ENCODE data around the gene CUX1.

The CUX1 gene

DNA sequence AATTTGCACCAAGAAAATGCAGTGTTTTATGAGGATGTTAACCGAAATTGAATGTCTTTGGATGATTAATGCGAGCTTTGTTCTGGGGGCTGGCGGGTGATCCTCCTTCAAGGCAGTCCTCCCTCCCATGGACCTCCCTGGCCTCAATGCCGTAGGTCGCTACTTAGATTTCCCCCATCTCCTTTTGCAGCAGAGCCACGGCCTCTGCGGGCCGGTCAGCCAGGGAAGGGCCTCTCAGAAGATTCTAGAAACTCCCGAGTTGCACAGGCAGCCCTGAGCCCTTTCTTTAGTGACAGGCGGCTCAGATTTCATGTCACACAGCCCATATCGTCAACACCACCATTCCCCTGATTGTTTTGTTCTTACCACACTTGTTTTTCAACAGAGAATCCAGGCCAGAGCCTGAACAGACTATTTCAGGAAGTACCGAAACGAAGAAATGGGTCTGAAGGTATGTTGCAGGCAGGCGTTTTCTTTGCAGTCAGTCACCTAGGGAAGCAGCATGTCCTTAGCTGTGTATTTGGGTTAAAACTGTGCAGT, 381.1 kb downstream of the CUX1 start:
- Histone ChIP-seq H3K27ac (ENCODE audit: low read length) (no peak overlapping the region), H3K27me3 (ENCODE audit: low read depth, low read length) (no peaks in the 10 kb centered on the region), H3K4me1 (ENCODE audit: control insufficient read depth in 1 of 2, insufficient read depth in 2 of 2, low read length in 2 of 2) (no peaks in the 10 kb centered on the region), H3K9me3 (ENCODE audit: control insufficient read depth in 1 of 2, low read length in 2 of 2) (no peaks in the 10 kb centered on the region), H3K36me3 (ENCODE audit: control insufficient read depth in 1 of 2, insufficient read depth in 2 of 2, low read length in 2 of 2) (peaks cover 11 to 77% of the 10 kb centered on the region in 2 donors), H3K4me3 (ENCODE audit: low read depth in 1 of 2, low read length in 2 of 2) (no peak overlapping the region)

DNA sequence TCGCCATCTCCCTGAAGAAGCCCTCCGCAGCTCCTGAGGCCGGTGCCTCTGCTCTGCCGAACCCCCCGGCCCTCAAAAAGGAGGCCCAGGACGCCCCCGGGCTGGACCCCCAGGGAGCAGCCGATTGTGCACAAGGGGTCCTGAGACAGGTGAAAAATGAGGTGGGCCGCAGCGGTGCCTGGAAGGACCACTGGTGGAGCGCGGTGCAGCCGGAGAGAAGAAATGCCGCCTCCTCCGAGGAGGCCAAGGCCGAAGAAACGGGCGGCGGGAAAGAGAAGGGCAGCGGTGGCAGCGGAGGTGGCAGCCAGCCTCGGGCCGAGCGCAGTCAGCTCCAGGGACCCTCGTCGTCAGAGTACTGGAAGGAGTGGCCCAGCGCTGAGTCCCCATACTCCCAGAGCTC, 384.1 kb downstream of the CUX1 start:
- no peaks in the 10 kb centered on the region for H3K27me3 ChIP-seq (ENCODE audit: low read depth, low read length)
- H3K4me3 ChIP-seq (ENCODE audit: low read depth in 1 of 2, low read length in 2 of 2) = no peak overlapping the region
- no peaks in the 10 kb centered on the region for H3K9me3 ChIP-seq (ENCODE audit: control insufficient read depth in 1 of 2, low read length in 2 of 2)
- no peaks in the 10 kb centered on the region for H3K4me1 ChIP-seq (ENCODE audit: control insufficient read depth in 1 of 2, insufficient read depth in 2 of 2, low read length in 2 of 2)
- H3K36me3 ChIP-seq (ENCODE audit: control insufficient read depth in 1 of 2, insufficient read depth in 2 of 2, low read length in 2 of 2) = peaks cover 25 to 92% of the 10 kb centered on the region in 2 donors
- H3K27ac ChIP-seq (ENCODE audit: low read length) = no peak overlapping the region

- Histone ChIP-seq H3K27me3 (ENCODE audit: low read depth, low read length) (no peaks in the 10 kb centered on the region), H3K9me3 (ENCODE audit: control insufficient read depth in 1 of 2, low read length in 2 of 2) (no peaks in the 10 kb centered on the region), H3K4me3 (ENCODE audit: low read depth in 1 of 2, low read length in 2 of 2) (no peak overlapping the region), H3K4me1 (ENCODE audit: control insufficient read depth in 1 of 2, insufficient read depth in 2 of 2, low read length in 2 of 2) (no peaks in the 10 kb centered on the region), H3K27ac (ENCODE audit: low read length) (no peak overlapping the region), H3K36me3 (ENCODE audit: control insufficient read depth in 1 of 2, insufficient read depth in 2 of 2, low read length in 2 of 2) (peaks cover 20 to 83% of the 10 kb centered on the region in 2 donors)
These were observed 385.1 kb downstream of the CUX1 start for GRCh38 chr7:102202556-102202955.

- Histone ChIP-seq H3K27me3 (ENCODE audit: low read depth, low read length) (no peaks in the 10 kb centered on the region), H3K4me3 (ENCODE audit: low read depth in 1 of 2, low read length in 2 of 2) (no peak overlapping the region), H3K9me3 (ENCODE audit: control insufficient read depth in 1 of 2, low read length in 2 of 2) (no peaks in the 10 kb centered on the region), H3K4me1 (ENCODE audit: control insufficient read depth in 1 of 2, insufficient read depth in 2 of 2, low read length in 2 of 2) (no peaks in the 10 kb centered on the region), H3K27ac (ENCODE audit: low read length) (no peak overlapping the region), H3K36me3 (ENCODE audit: control insufficient read depth in 1 of 2, insufficient read depth in 2 of 2, low read length in 2 of 2) (peaks cover 19 to 82% of the 10 kb centered on the region in 2 donors)
These were observed 385.8 kb downstream of the CUX1 start for GRCh38 chr7:102203218-102203617.

DNA sequence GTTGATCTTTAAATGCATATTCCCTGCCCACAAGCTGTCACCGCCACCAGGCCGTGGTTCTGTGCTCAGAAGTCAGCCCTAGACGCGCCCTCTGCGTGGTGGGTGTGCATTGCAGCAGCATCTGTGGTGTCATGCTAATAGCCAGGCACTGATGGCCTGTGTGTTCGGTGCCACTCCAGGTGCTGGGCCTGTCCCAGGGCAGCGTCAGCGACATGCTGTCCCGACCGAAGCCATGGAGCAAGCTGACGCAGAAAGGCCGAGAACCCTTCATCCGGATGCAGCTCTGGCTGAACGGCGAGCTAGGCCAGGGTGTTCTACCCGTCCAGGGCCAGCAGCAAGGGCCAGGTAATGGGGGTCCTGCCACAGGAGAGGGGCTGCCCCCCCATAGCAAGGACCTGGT, 386.8 kb downstream of the CUX1 start:
- H3K36me3 ChIP-seq (ENCODE audit: control insufficient read depth in 1 of 2, insufficient read depth in 2 of 2, low read length in 2 of 2) = peaks cover 19 to 76% of the 10 kb centered on the region in 2 donors
- no peak overlapping the region for H3K4me3 ChIP-seq (ENCODE audit: low read depth in 1 of 2, low read length in 2 of 2)
- H3K27me3 ChIP-seq (ENCODE audit: low read depth, low read length) = no peaks in the 10 kb centered on the region
- no peak overlapping the region for H3K27ac ChIP-seq (ENCODE audit: low read length)
- H3K4me1 ChIP-seq (ENCODE audit: control insufficient read depth in 1 of 2, insufficient read depth in 2 of 2, low read length in 2 of 2) = no peaks in the 10 kb centered on the region
- H3K9me3 ChIP-seq (ENCODE audit: control insufficient read depth in 1 of 2, low read length in 2 of 2) = no peaks in the 10 kb centered on the region

DNA sequence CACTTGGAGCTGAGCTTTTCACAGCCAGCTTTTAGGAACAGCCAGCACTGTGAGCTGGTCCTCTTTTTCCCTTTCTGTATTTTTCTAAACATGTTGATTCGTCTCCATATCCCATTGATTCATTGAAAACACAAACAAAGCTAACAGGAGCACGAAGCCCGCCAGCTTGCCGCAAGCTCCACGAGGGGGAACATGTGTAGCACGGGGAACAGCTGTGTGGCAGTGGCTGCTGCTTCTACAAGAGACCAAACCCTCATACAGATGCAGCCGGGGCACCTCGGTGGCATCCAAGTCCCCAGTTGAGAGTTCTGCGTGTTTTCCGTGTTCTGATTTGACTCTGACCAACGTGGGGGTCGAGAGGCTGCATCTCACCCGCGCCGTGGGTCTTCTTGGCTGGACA, 388.5 kb downstream of the CUX1 start:
- Histone ChIP-seq H3K27ac (ENCODE audit: low read length) (no peak overlapping the region), H3K9me3 (ENCODE audit: control insufficient read depth in 1 of 2, low read length in 2 of 2) (no peaks in the 10 kb centered on the region), H3K27me3 (ENCODE audit: low read depth, low read length) (no peaks in the 10 kb centered on the region), H3K4me1 (ENCODE audit: control insufficient read depth in 1 of 2, insufficient read depth in 2 of 2, low read length in 2 of 2) (no peaks in the 10 kb centered on the region), H3K4me3 (ENCODE audit: low read depth in 1 of 2, low read length in 2 of 2) (no peak overlapping the region), H3K36me3 (ENCODE audit: control insufficient read depth in 1 of 2, insufficient read depth in 2 of 2, low read length in 2 of 2) (peaks cover 23 to 73% of the 10 kb centered on the region in 2 donors)

- H3K4me1 ChIP-seq (ENCODE audit: control insufficient read depth in 1 of 2, insufficient read depth in 2 of 2, low read length in 2 of 2) = no peaks in the 10 kb centered on the region
- peaks cover 23 to 56% of the 10 kb centered on the region in 2 donors for H3K36me3 ChIP-seq (ENCODE audit: control insufficient read depth in 1 of 2, insufficient read depth in 2 of 2, low read length in 2 of 2)
These were observed 391.4 kb downstream of the CUX1 start for GRCh38 chr7:102208826-102209225.

DNA sequence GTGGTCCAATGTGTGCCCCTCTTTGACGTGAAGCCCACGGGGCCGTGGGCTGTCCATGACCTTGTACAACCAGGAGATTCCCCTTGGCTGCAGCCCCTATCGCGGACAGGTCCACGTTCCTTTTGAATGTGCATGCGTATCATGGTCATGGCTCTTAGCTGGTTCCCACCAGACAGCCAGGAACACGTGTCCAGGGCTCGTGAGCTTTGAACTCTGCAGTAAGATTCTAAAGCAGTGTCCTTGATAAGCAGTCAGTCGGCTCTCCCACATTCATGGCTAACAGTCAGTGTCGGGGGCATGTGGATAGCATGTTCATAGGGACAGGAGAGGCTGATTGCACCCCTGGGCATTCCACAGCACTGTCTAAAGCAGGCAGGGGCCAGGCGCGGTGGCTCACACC, 393.4 kb downstream of the CUX1 start:
- no peaks in the 10 kb centered on the region for H3K4me1 ChIP-seq (ENCODE audit: control insufficient read depth in 1 of 2, insufficient read depth in 2 of 2, low read length in 2 of 2)
- H3K9me3 ChIP-seq (ENCODE audit: control insufficient read depth in 1 of 2, low read length in 2 of 2) = no peaks in the 10 kb centered on the region
- H3K27ac ChIP-seq (ENCODE audit: low read length) = no peak overlapping the region
- no peak overlapping the region for H3K4me3 ChIP-seq (ENCODE audit: low read depth in 1 of 2, low read length in 2 of 2)
- H3K27me3 ChIP-seq (ENCODE audit: low read depth, low read length) = no peaks in the 10 kb centered on the region
- peaks cover 14 to 43% of the 10 kb centered on the region in 2 donors for H3K36me3 ChIP-seq (ENCODE audit: control insufficient read depth in 1 of 2, insufficient read depth in 2 of 2, low read length in 2 of 2)

More at GRCh38 chr7:102208826-102209225, 391.4 kb downstream of the CUX1 start:
- Histone ChIP-seq H3K27me3 (ENCODE audit: low read depth, low read length) (no peaks in the 10 kb centered on the region), H3K9me3 (ENCODE audit: control insufficient read depth in 1 of 2, low read length in 2 of 2) (no peaks in the 10 kb centered on the region), H3K4me3 (ENCODE audit: low read depth in 1 of 2, low read length in 2 of 2) (no peak overlapping the region), H3K27ac (ENCODE audit: low read length) (no peak overlapping the region)

- H3K36me3 ChIP-seq (ENCODE audit: control insufficient read depth in 1 of 2, insufficient read depth in 2 of 2, low read length in 2 of 2) = peaks cover 7 to 36% of the 10 kb centered on the region in 2 donors
- no peaks in the 10 kb centered on the region for H3K27me3 ChIP-seq (ENCODE audit: low read depth, low read length)
- H3K27ac ChIP-seq (ENCODE audit: low read length) = no peak overlapping the region
- no peaks in the 10 kb centered on the region for H3K9me3 ChIP-seq (ENCODE audit: control insufficient read depth in 1 of 2, low read length in 2 of 2)
- H3K4me1 ChIP-seq (ENCODE audit: control insufficient read depth in 1 of 2, insufficient read depth in 2 of 2, low read length in 2 of 2) = no peaks in the 10 kb centered on the region
- H3K4me3 ChIP-seq (ENCODE audit: low read depth in 1 of 2, low read length in 2 of 2) = no peak overlapping the region
These were observed 394.4 kb downstream of the CUX1 start for GRCh38 chr7:102211590-102212550.

DNA sequence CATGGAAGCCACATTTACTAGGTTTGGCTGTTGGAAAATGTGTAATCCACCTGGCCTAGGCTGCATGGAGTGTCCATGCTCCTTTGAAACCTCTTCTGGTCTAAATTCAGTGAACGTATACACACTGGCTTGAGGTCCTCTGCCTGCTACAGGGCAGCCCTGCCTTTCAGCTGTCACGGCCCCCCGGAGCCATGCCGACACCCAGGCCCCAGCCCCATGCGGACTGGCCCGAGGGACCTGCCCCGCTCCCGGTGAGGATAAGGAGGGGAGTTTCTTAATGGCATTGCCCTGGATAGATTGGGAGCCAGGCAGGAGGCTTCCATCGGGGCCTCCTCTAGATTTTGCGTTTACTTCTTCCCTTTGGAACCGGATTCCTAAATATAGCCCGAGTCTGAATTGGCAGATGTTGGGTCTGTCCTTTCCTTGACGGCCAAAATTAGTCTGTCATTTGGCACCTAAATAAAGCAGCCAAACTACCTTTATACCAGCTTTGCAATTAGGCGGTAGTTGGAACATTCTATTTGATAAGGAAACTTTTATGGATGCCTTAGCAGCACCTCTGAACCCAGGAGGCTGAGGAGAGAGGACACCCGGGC, 397.1 kb downstream of the CUX1 start:
- Histone ChIP-seq H3K27ac (ENCODE audit: low read length) (no peak overlapping the region), H3K9me3 (ENCODE audit: control insufficient read depth in 1 of 2, low read length in 2 of 2) (no peaks in the 10 kb centered on the region), H3K27me3 (ENCODE audit: low read depth, low read length) (no peaks in the 10 kb centered on the region), H3K4me3 (ENCODE audit: low read depth in 1 of 2, low read length in 2 of 2) (no peak overlapping the region), H3K4me1 (ENCODE audit: control insufficient read depth in 1 of 2, insufficient read depth in 2 of 2, low read length in 2 of 2) (no peaks in the 10 kb centered on the region), H3K36me3 (ENCODE audit: control insufficient read depth in 1 of 2, insufficient read depth in 2 of 2, low read length in 2 of 2) (peaks cover 4 to 26% of the 10 kb centered on the region in 2 donors)

DNA sequence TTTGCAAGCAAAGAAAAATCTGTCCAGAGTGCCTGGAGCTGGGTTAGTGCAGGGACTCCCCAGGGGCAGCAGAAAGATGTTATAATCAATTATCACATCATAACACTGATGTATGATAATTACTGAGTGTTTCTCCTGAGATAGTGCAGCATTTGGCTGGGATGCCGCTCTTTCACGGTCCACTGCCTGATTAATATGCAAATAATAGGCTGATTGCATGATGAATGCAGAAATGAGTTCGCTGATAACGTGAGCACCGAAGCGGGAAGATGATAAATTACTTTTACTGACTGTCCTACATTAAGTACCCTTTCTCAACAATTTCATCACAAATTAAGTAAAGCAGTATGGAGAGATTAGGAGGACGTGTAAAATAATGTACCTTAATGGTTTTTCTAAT, 397.8 kb downstream of the CUX1 start:
- H3K9me3 ChIP-seq (ENCODE audit: control insufficient read depth in 1 of 2, low read length in 2 of 2) = no peaks in the 10 kb centered on the region
- H3K4me1 ChIP-seq (ENCODE audit: control insufficient read depth in 1 of 2, insufficient read depth in 2 of 2, low read length in 2 of 2) = no peaks in the 10 kb centered on the region
- peaks cover 4 to 25% of the 10 kb centered on the region in 2 donors for H3K36me3 ChIP-seq (ENCODE audit: control insufficient read depth in 1 of 2, insufficient read depth in 2 of 2, low read length in 2 of 2)
- no peak overlapping the region for H3K27ac ChIP-seq (ENCODE audit: low read length)
- no peaks in the 10 kb centered on the region for H3K27me3 ChIP-seq (ENCODE audit: low read depth, low read length)
- no peak overlapping the region for H3K4me3 ChIP-seq (ENCODE audit: low read depth in 1 of 2, low read length in 2 of 2)

Measured in muscle layer of duodenum (tissue), 2 donors.